CD14-positive monocyte (primary cell): ENCODE measurements around the gene SFXN2. TPM values are rescaled to one million over a fixed set of nuclear protein-coding genes. Genes with fewer than 3 reads are reported as not detected.

Experiments used
- DNase-seq, 3 donors: peaks; one replicate each; pipeline ENCODE4 v3.0.0-alpha.2; 2011 to 2022
- H2AFZ ChIP-seq: 2 replicates; pipeline ENCODE4 v1.6.0; 2012; ENCODE audit warnings: mild to moderate bottlenecking, low read depth, low read length, inconsistent platforms; ENCODE audit not compliant: insufficient read depth, poor library complexity, severe bottlenecking
- H3K27ac ChIP-seq, 2 donors: 1 replicate in 1 of 2; 2 replicates in 1 of 2; pipeline ENCODE4 v1.5.1; 2012 to 2013; ENCODE audit warnings: low read length in 2 of 2, control low read depth in 1 of 2, inconsistent platforms in 1 of 2, low read depth in 1 of 2, mild to moderate bottlenecking in 1 of 2
- H3K27me3 ChIP-seq, 2 donors: one replicate each; pipeline versions ENCODE4 v1.6.0 to v1.6.1; 2011 to 2013; ENCODE audit warnings: low read length in 2 of 2; ENCODE audit not compliant: control insufficient read depth in 2 of 2, insufficient read depth in 2 of 2
- H3K36me3 ChIP-seq, 2 donors: replicated peaks in 1 of 2; 1 replicate in 1 of 2; 2 replicates in 1 of 2; pipeline versions ENCODE4 v1.5.1 to v1.6.1; 2012 to 2013; ENCODE audit warnings: low read length in 2 of 2, control low read depth in 1 of 2, inconsistent platforms in 1 of 2, mild to moderate bottlenecking in 1 of 2; ENCODE audit not compliant: insufficient read depth in 2 of 2, control insufficient read depth in 1 of 2
- H3K4me1 ChIP-seq, 2 donors: 1 replicate in 1 of 2; 2 replicates in 1 of 2; pipeline versions ENCODE4 v1.5.1 to v1.6.1; 2012 to 2013; ENCODE audit warnings: low read length in 2 of 2, control low read depth in 1 of 2, inconsistent platforms in 1 of 2, mild to moderate bottlenecking in 1 of 2, moderate library complexity in 1 of 2; ENCODE audit not compliant: insufficient read depth in 2 of 2, control insufficient read depth in 1 of 2
- H3K4me2 ChIP-seq: replicated peaks from 2 replicates; pipeline ENCODE3; 2012; ENCODE audit warnings: low read length, moderate library complexity, mild to moderate bottlenecking; ENCODE audit not compliant: poor library complexity, severe bottlenecking; ENCODE audit errors: extremely low read depth
- H3K4me3 ChIP-seq, 3 experiments: fragments of 200-600 bp in 1 of 3; sonication (generic) in 1 of 3; replicated peaks in 1 of 3; 1 replicate in 2 of 3; 2 replicates in 1 of 3; pipeline ENCODE4 v1.5.1; 2011 to 2013; ENCODE audit warnings: low read length in 3 of 3, mild to moderate bottlenecking in 3 of 3, control low read depth in 2 of 3, low read depth in 2 of 3, inconsistent platforms in 1 of 3, moderate library complexity in 1 of 3
- H3K79me2 ChIP-seq: 2 replicates; pipeline ENCODE4 v1.6.0; 2012; ENCODE audit warnings: mild to moderate bottlenecking, control low read depth, inconsistent platforms, low read length, moderate library complexity; ENCODE audit not compliant: insufficient read depth
- H3K9ac ChIP-seq: 2 replicates; pipeline ENCODE4 v1.6.0; 2017; ENCODE audit warnings: low read length, mild to moderate bottlenecking; ENCODE audit not compliant: insufficient read depth, poor library complexity, severe bottlenecking
- H3K9me3 ChIP-seq, 2 donors: replicated peaks in 1 of 2; 1 replicate in 1 of 2; 2 replicates in 1 of 2; pipeline versions ENCODE4 v1.5.1 to v1.6.1; 2012 to 2013; ENCODE audit warnings: low read length in 2 of 2, control low read depth in 1 of 2; ENCODE audit not compliant: control insufficient read depth in 1 of 2, insufficient read depth in 1 of 2
- H4K20me1 ChIP-seq: 2 replicates; pipeline ENCODE4 v1.6.0; 2012; ENCODE audit warnings: mild to moderate bottlenecking, low read length, control low read depth, moderate library complexity; ENCODE audit not compliant: insufficient read depth
- H3K27ac Mint-ChIP-seq, 7 donors: one replicate each; pipeline ENCODE4 v1.8.0; 2020; ENCODE audit warnings: mild to moderate bottlenecking in 7 of 7, mixed read lengths in 7 of 7, moderate library complexity in 6 of 7, inconsistent platforms in 2 of 7
- H3K27me3 Mint-ChIP-seq, 3 donors: one replicate each; pipeline ENCODE4 v1.8.0; 2021 to 2022; ENCODE audit warnings: low read depth in 3 of 3, mild to moderate bottlenecking in 3 of 3, mixed read lengths in 3 of 3, moderate library complexity in 3 of 3, inconsistent platforms in 1 of 3
- H3K36me3 Mint-ChIP-seq, 2 donors: one replicate each; pipeline ENCODE4 v1.8.0; 2020; ENCODE audit warnings: mixed read lengths in 2 of 2, inconsistent platforms in 1 of 2, mild to moderate bottlenecking in 1 of 2
- H3K4me1 Mint-ChIP-seq: one replicate; pipeline ENCODE4 v1.8.0; 2020; ENCODE audit warnings: mild to moderate bottlenecking, mixed read lengths
- H3K4me3 Mint-ChIP-seq, 2 donors: one replicate each; pipeline ENCODE4 v1.8.0; 2020; ENCODE audit warnings: mild to moderate bottlenecking in 2 of 2, mixed read lengths in 2 of 2, moderate library complexity in 1 of 2
- H3K9me3 Mint-ChIP-seq, 7 donors: one replicate each; pipeline ENCODE4 v1.8.0; 2020 to 2022; ENCODE audit warnings: mixed read lengths in 7 of 7, mild to moderate bottlenecking in 6 of 7, moderate library complexity in 6 of 7, inconsistent platforms in 2 of 7
- WGBS: methylation state at CpG from one replicate; pipeline ENCODE4 v1.1.5; 2013; ENCODE audit warnings: missing lambda C conversion rate; ENCODE audit not compliant: insufficient coverage; 5-methylcytosine and 5-hydroxymethylcytosine counted together
- intact Hi-C, 2 donors: fragments of 100-400 bp; cut with micrococcal nuclease; formaldehyde crosslinking; loops; one replicate each; pipeline versions ENCODE4 v1.15.0 to v1.15.1; 2023
- polyA plus RNA-seq, 3 donors: library from polyadenylated mRNA; depleted of rRNA in 1 of 3; unstranded in 2 of 3; stranded (reverse) in 1 of 3; fragments of 300-500 nt in 2 of 3; fragments of >200 nt in 1 of 3; fragmentation: Illumina TruSeq in 2 of 3; gene quantifications; 1 replicate in 2 of 3; 2 replicates in 1 of 3; pipeline ENCODE4 v1.2.3, GENCODE V29; 2012 to 2021
- TF ChIP-seq, protein P1 (sequence below): fragments of 200-600 bp; IDR thresholded peaks from one replicate; pipeline ENCODE4 v1.8.0; 2022; ENCODE audit warnings: antibody characterized with exemption, mild to moderate bottlenecking

SFXN2 gene
- polyA plus RNA-seq, 3 donors: 1.3 to 2.0 (median 1.8) TPM

DNA sequence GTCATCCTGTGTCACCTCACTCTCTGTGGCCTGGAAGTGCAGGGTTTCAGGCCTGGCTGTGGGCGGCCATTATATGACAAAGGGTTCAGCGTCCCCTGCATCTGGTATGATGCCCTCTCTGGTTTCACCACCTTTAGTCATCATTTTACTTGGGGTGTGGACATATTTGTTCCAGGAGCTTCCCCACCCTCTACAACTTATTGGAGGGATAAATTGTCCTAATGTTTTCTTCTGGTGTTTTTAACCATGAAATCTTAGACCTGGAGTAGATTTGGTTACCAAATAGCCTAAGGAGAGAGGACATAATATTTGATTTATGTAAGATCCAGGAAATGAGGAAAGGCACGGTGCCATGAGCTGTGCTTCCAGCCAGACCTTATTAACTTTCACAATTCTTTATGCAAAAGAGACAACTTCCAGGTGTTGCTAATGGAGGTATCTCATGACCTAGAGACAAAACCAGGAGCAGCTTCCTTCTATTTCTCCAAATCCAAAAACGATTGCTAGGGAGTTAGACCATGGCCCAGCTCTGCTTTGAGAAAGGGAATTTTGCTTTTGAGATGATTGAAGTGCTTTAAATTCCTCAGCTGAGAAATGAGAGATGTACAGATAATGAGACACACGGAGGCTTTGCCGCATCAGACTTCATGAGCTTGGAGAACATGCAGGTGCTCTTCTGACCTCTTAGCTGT, 50.2 kb downstream of the SFXN2 start:
- peak overlapping the region in 3 of 7 donors; percentile 21 to 62 (median 35) for H3K27ac Mint-ChIP-seq
- DNase-seq: no peak

GRCh38 chr10:102765336-102765735, 50.9 kb downstream of the SFXN2 start:
- Histone ChIP-seq H3K9ac (no peak overlapping the region), H3K4me1 (no peaks in the 10 kb centered on the region), H3K27me3 (no peaks in the 10 kb centered on the region), H3K4me2 (no peak overlapping the region), H3K4me3 (no peak overlapping the region), H2AFZ (no peak overlapping the region), H4K20me1 (peaks cover 72% of the 10 kb centered on the region), H3K27ac (peak overlapping the region in 1 of 2 donors; percentile 16), H3K36me3 (peaks cover 26 to 42% of the 10 kb centered on the region in 2 donors), H3K79me2 (peaks cover 61% of the 10 kb centered on the region), H3K9me3 (no peaks in the 10 kb centered on the region)
- TF ChIP-seq, protein P1, sequence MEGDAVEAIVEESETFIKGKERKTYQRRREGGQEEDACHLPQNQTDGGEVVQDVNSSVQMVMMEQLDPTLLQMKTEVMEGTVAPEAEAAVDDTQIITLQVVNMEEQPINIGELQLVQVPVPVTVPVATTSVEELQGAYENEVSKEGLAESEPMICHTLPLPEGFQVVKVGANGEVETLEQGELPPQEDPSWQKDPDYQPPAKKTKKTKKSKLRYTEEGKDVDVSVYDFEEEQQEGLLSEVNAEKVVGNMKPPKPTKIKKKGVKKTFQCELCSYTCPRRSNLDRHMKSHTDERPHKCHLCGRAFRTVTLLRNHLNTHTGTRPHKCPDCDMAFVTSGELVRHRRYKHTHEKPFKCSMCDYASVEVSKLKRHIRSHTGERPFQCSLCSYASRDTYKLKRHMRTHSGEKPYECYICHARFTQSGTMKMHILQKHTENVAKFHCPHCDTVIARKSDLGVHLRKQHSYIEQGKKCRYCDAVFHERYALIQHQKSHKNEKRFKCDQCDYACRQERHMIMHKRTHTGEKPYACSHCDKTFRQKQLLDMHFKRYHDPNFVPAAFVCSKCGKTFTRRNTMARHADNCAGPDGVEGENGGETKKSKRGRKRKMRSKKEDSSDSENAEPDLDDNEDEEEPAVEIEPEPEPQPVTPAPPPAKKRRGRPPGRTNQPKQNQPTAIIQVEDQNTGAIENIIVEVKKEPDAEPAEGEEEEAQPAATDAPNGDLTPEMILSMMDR: no peak
- peaks cover 0 to 2% (median 0%) of the 10 kb centered on the region in 3 donors for H3K27me3 Mint-ChIP-seq
- H3K36me3 Mint-ChIP-seq: peaks cover 44 to 54% of the 10 kb centered on the region in 2 donors
- intact Hi-C loops: no loop called here
- no peak for DNase-seq
- H3K27ac Mint-ChIP-seq: peak overlapping the region in 5 of 7 donors; percentile 0 to 83 (median 50)
- H3K9me3 Mint-ChIP-seq: no peaks in the 10 kb centered on the region
- no peak overlapping the region for H3K4me3 Mint-ChIP-seq
- WGBS: no CpG with 5 or more reads among the region's 7 CpGs
- H3K4me1 Mint-ChIP-seq: peaks cover 9% of the 10 kb centered on the region

More for the DNA sequence above, 50.2 kb downstream of the SFXN2 start:
- Mint-ChIP-seq H3K4me1 (peaks cover 9% of the 10 kb centered on the region), H3K27me3 (peaks cover 0 to 2% (median 0%) of the 10 kb centered on the region in 3 donors), H3K9me3 (peaks cover 0 to under 1% (median 0%) of the 10 kb centered on the region in 7 donors), H3K4me3 (no peak overlapping the region), H3K36me3 (peaks cover 44 to 60% of the 10 kb centered on the region in 2 donors)
- intact Hi-C loops: no loop called here
- H4K20me1 ChIP-seq: peaks cover 78% of the 10 kb centered on the region
- no peaks in the 10 kb centered on the region for H3K9me3 ChIP-seq
- TF ChIP-seq, protein P1: no peak
- H3K4me1 ChIP-seq: no peaks in the 10 kb centered on the region
- H3K27me3 ChIP-seq: no peaks in the 10 kb centered on the region
- H3K79me2 ChIP-seq: peaks cover 61% of the 10 kb centered on the region
- WGBS: 100% methylated on average over 2 of the region's 6 CpGs
- no peak overlapping the region for H3K4me2 ChIP-seq
- H3K9ac ChIP-seq: no peak overlapping the region
- H3K27ac ChIP-seq: peak overlapping the region in 1 of 2 donors; percentile 16
- no peak overlapping the region for H3K4me3 ChIP-seq
- H3K36me3 ChIP-seq: peaks cover 23 to 44% of the 10 kb centered on the region in 2 donors
- no peak overlapping the region for H2AFZ ChIP-seq
